Measurements from ENCODE around the gene DNAJC13.

DNAJC13 gene

GRCh38 chr3:132503559-132503958, 86.3 kb downstream of the DNAJC13 start:
- no peak overlapping the region for H3K4me3 ChIP-seq (replicated peaks; ENCODE audit: insufficient read depth, low read length)
- H3K27ac ChIP-seq (replicated peaks): no peak overlapping the region
- DNase-seq (ENCODE audit: low read depth in 1 of 2, low spot score in 1 of 2): no peak
- no peaks in the 10 kb centered on the region for H3K27me3 ChIP-seq (ENCODE audit: insufficient read depth, poor library complexity, severe bottlenecking)
- TF ChIP-seq REST (IDR thresholded peaks at IDR 0.05; ENCODE audit: insufficient replicate concordance, low read depth) (no peak), GABPA (IDR thresholded peaks at IDR 0.05; ENCODE audit: low read depth) (no peak), SPI1 (IDR thresholded peaks at IDR 0.05; ENCODE audit: borderline replicate concordance, low read depth) (no peak), CTCF (IDR thresholded peaks at IDR 0.05; ENCODE audit: insufficient read depth, low read length) (no peak), POLR2AphosphoS5 (IDR thresholded peaks at IDR 0.05; ENCODE audit: low read depth) (no peak)

GRCh38 chr3:132504375-132504933, 87.2 kb downstream of the DNAJC13 start:
- H3K27ac ChIP-seq (replicated peaks): no peak overlapping the region
- no peak for TF ChIP-seq REST (IDR thresholded peaks at IDR 0.05; ENCODE audit: insufficient replicate concordance, low read depth)
- TF ChIP-seq GABPA (IDR thresholded peaks at IDR 0.05; ENCODE audit: low read depth): no peak
- TF ChIP-seq SPI1 (IDR thresholded peaks at IDR 0.05; ENCODE audit: borderline replicate concordance, low read depth): no peak
- no peak for TF ChIP-seq POLR2AphosphoS5 (IDR thresholded peaks at IDR 0.05; ENCODE audit: low read depth)
- TF ChIP-seq CTCF (IDR thresholded peaks at IDR 0.05; ENCODE audit: insufficient read depth, low read length): no peak
- no peak for DNase-seq (ENCODE audit: low read depth in 1 of 2, low spot score in 1 of 2)
- no peaks in the 10 kb centered on the region for H3K27me3 ChIP-seq (ENCODE audit: insufficient read depth, poor library complexity, severe bottlenecking)
- H3K4me3 ChIP-seq (replicated peaks; ENCODE audit: insufficient read depth, low read length): no peak overlapping the region

- no peak for DNase-seq (ENCODE audit: low read depth in 1 of 2, low spot score in 1 of 2)
- no peak for TF ChIP-seq REST (IDR thresholded peaks at IDR 0.05; ENCODE audit: insufficient replicate concordance, low read depth)
- no peak for TF ChIP-seq POLR2AphosphoS5 (IDR thresholded peaks at IDR 0.05; ENCODE audit: low read depth)
- no peak for TF ChIP-seq SPI1 (IDR thresholded peaks at IDR 0.05; ENCODE audit: borderline replicate concordance, low read depth)
- no peak for TF ChIP-seq GABPA (IDR thresholded peaks at IDR 0.05; ENCODE audit: low read depth)
- no peak for TF ChIP-seq CTCF (IDR thresholded peaks at IDR 0.05; ENCODE audit: insufficient read depth, low read length)
- H3K27ac ChIP-seq (replicated peaks): no peak overlapping the region
- no peaks in the 10 kb centered on the region for H3K27me3 ChIP-seq (ENCODE audit: insufficient read depth, poor library complexity, severe bottlenecking)
- H3K4me3 ChIP-seq (replicated peaks; ENCODE audit: insufficient read depth, low read length): no peak overlapping the region
Measured at GRCh38 chr3:132507657-132508056, 90.4 kb downstream of the DNAJC13 start.

Data from HL-60 (cell line).